CD4-positive, alpha-beta T cell treated with Interleukin-17A for 4 hours (primary cell): ENCODE data around the gene CEP164.
"Not testable (repeated sequence)": the region's sequence is repeated elsewhere in the genome, so short reads cannot be mapped to it uniquely, and the experiment has no call there.

Experiments used
- DNase-seq: peaks from one replicate; pipeline ENCODE4 v3.0.0-alpha.2; 2020; ENCODE audit warnings: mixed read lengths

Gene CEP164

GRCh38 chr11:117309310-117309709 is 18.3 kb upstream of the CEP164 start:
- DNase-seq = no peak

GRCh38 chr11:117313091-117313490 is 14.6 kb upstream of the CEP164 start:
- DNase-seq = no peak

- no peak for DNase-seq
Observed at GRCh38 chr11:117313828-117314768, 13.6 kb upstream of the CEP164 start.

- no peak for DNase-seq
Observed at GRCh38 chr11:117314840-117315239, 12.8 kb upstream of the CEP164 start.

GRCh38 chr11:117315285-117316196 is 12.1 kb upstream of the CEP164 start:
- peak; percentile 37 for DNase-seq

GRCh38 chr11:117316197-117316961 is 11.3 kb upstream of the CEP164 start, which contains the start of gene BACE1:
Gene BACE1, minus strand, starts transcription at chr11:117316256. Its CDS starts 461 bp downstream, at chr11:117315795.
- DNase-seq = no peak

- DNase-seq = no peak
Observed at GRCh38 chr11:117318738-117319137, 8.9 kb upstream of the CEP164 start.

GRCh38 chr11:117319214-117319840 is 8.3 kb upstream of the CEP164 start:
- no peak for DNase-seq

GRCh38 chr11:117327255-117327566 is 443 bp upstream of the CEP164 start:
- not testable (repeated sequence) for DNase-seq

- no peak for DNase-seq
Observed at GRCh38 chr11:117328375-117329010, 839 bp downstream of the CEP164 start.

- DNase-seq = no peak
Observed at GRCh38 chr11:117332843-117333242, 5.2 kb downstream of the CEP164 start.

GRCh38 chr11:117333917-117334316 is 6.3 kb downstream of the CEP164 start:
- no peak for DNase-seq

- DNase-seq = no peak
Observed at GRCh38 chr11:117334896-117335295, 7.2 kb downstream of the CEP164 start.

- no peak for DNase-seq
Observed at GRCh38 chr11:117335399-117335798, 7.7 kb downstream of the CEP164 start.

GRCh38 chr11:117337076-117337475 is 9.4 kb downstream of the CEP164 start:
- no peak for DNase-seq

GRCh38 chr11:117345039-117345438 is 17.4 kb downstream of the CEP164 start:
- no peak for DNase-seq

- DNase-seq = no peak
Observed at GRCh38 chr11:117354550-117354949, 26.9 kb downstream of the CEP164 start.

GRCh38 chr11:117356126-117356890 is 28.7 kb downstream of the CEP164 start:
- no peak for DNase-seq

GRCh38 chr11:117361432-117361831 is 33.8 kb downstream of the CEP164 start:
- DNase-seq = no peak

GRCh38 chr11:117366248-117366647 is 38.6 kb downstream of the CEP164 start:
- DNase-seq = no peak

GRCh38 chr11:117366875-117367274 is 39.2 kb downstream of the CEP164 start:
- no peak for DNase-seq
